Measurements from ENCODE around the gene OTULINL. TPM values are rescaled to one million over a fixed set of nuclear protein-coding genes. Genes with fewer than 3 reads are reported as not detected.

Gene OTULINL
- total RNA-seq, 1 donor from 2014 or later = 0.21 TPM

DNA sequence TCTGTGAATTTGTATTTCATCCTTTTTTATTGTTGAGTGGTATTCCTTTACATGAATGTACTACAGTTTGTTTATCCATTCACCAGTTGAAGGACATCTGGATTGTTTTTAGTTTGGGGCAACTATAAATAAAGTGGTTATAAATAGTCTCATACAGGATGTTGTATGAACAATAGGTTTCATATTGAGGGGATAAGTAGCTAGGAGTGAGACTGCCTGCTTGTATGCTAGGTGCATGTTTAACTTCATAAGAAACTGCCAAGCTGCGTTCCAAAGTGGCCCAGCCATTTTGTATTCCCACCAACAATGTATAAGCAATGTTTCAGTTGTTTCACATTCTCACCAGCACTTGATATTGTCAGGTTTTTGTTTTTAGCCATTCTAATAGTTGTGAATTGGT lies 21.5 kb downstream of the OTULINL start:
- Histone ChIP-seq H3K27ac (no peak overlapping the region), H3K9me3 (no peaks in the 10 kb centered on the region), H3K4me3 (no peak overlapping the region), H3K4me1 (no peaks in the 10 kb centered on the region), H3K36me3 (no peaks in the 10 kb centered on the region), H3K27me3 (no peaks in the 10 kb centered on the region)
- intact Hi-C loops (cut with DNase I) = no loop called here
- TF ChIP-seq, protein P1, sequence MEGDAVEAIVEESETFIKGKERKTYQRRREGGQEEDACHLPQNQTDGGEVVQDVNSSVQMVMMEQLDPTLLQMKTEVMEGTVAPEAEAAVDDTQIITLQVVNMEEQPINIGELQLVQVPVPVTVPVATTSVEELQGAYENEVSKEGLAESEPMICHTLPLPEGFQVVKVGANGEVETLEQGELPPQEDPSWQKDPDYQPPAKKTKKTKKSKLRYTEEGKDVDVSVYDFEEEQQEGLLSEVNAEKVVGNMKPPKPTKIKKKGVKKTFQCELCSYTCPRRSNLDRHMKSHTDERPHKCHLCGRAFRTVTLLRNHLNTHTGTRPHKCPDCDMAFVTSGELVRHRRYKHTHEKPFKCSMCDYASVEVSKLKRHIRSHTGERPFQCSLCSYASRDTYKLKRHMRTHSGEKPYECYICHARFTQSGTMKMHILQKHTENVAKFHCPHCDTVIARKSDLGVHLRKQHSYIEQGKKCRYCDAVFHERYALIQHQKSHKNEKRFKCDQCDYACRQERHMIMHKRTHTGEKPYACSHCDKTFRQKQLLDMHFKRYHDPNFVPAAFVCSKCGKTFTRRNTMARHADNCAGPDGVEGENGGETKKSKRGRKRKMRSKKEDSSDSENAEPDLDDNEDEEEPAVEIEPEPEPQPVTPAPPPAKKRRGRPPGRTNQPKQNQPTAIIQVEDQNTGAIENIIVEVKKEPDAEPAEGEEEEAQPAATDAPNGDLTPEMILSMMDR (IDR thresholded peaks at IDR 0.05) = no peak
- no peak for DNase-seq (ENCODE audit: low spot score in 2 of 2)

DNA sequence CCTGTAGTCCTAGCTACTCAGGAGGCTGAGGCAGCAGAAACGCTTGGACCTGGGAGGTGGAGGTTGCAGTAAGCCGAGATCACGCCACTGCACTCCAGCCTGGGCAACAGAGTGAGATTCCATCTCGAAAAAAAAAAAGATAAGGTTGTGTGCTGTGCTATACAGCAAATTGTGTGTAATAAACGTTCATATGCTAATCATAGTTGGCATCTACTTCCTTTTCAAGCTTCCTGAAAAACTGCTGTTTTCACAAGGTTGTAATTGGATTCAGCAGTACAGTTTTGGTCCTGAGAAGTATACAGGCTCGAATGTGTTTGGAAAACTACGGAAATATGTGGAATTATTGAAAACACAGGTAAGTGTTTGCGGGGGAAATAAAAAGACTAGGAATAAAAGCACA lies 25.5 kb downstream of the OTULINL start:
- DNase-seq (ENCODE audit: low spot score in 2 of 2) = no peak
- no peaks in the 10 kb centered on the region for H3K36me3 ChIP-seq
- intact Hi-C loops (cut with DNase I) = no loop called here

DNA sequence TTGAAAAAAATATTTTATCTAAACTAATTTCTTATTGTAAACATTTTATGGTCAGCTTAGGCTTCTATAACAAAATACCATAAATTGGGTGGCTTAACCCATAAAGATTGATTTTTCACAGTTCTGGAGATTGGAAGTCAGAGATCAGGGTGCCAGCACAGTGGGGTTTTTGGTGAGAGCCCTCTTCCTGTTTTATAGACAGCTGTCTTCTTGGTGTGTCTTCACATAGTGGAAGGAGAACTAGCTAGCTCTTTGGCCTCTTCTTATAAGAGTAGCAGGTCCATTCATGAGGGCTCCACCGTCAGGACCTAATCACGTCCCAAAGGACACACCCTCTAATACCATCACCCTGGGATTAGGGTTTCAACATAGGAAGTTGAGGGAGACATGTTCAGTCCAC lies 26.6 kb downstream of the OTULINL start:
- intact Hi-C loops (cut with DNase I) = no loop called here

More for the DNA sequence above, 25.5 kb downstream of the OTULINL start:
- Histone ChIP-seq H3K4me1 (no peaks in the 10 kb centered on the region), H3K9me3 (no peaks in the 10 kb centered on the region), H3K27ac (no peak overlapping the region), H3K4me3 (no peak overlapping the region), H3K27me3 (no peaks in the 10 kb centered on the region)
- TF ChIP-seq, protein P1 (IDR thresholded peaks at IDR 0.05) = no peak

DNA sequence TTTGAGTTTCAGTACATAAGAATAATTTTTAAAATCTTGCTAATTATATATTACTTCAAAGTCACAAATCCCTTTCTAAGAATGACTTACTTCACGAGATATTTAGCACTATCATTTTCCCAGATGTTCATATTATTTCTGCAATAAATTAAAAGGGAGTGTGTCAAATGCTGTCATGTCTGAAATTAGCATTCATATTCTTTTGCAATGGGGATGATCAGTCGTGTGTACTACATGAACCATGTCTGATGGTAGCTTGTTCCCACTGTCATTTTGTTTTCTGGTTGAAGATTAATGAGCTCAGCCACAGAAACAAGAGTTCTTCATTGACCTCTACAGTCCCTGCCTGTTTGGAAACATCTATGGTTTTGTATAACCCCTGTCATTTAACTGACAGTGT lies 30.1 kb downstream of the OTULINL start:
- no peak for DNase-seq (ENCODE audit: low spot score in 2 of 2)
- Histone ChIP-seq H3K9me3 (no peaks in the 10 kb centered on the region), H3K27ac (no peak overlapping the region), H3K4me1 (no peaks in the 10 kb centered on the region), H3K27me3 (no peaks in the 10 kb centered on the region), H3K4me3 (no peak overlapping the region), H3K36me3 (no peaks in the 10 kb centered on the region)
- intact Hi-C loops (cut with DNase I) = no loop called here
- TF ChIP-seq, protein P1 (IDR thresholded peaks at IDR 0.05) = no peak

More for the DNA sequence above, 26.6 kb downstream of the OTULINL start:
- Histone ChIP-seq H3K4me3 (no peak overlapping the region), H3K27me3 (no peaks in the 10 kb centered on the region), H3K9me3 (no peaks in the 10 kb centered on the region), H3K4me1 (no peaks in the 10 kb centered on the region), H3K27ac (no peak overlapping the region), H3K36me3 (no peaks in the 10 kb centered on the region)
- TF ChIP-seq, protein P1 (IDR thresholded peaks at IDR 0.05) = no peak
- no peak for DNase-seq (ENCODE audit: low spot score in 2 of 2)

DNA sequence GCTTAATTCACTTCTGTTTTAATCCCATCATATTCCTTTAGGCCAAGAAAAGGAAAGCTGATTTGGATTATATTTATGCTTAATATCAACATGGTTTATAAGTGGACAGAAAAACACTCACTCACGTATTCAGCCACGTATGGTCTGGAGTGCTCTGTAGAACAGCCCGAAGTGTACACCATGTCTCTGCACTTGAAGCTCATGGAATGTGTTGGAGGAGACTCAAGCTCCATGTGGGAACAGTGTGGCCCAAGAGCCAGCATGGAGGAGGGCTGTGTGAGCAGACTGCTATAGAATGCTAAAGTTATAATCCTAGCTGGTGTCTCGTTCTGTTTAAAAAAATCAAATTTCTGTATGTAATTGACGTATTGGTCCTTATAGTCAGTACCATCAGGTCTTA lies 32.9 kb downstream of the OTULINL start:
- H3K4me3 ChIP-seq = no peak overlapping the region
- H3K27me3 ChIP-seq = no peaks in the 10 kb centered on the region
- intact Hi-C loops (cut with DNase I) = no loop called here
- TF ChIP-seq, protein P1 (IDR thresholded peaks at IDR 0.05) = no peak
- H3K9me3 ChIP-seq = no peaks in the 10 kb centered on the region
- H3K4me1 ChIP-seq = no peaks in the 10 kb centered on the region
- H3K27ac ChIP-seq = no peak overlapping the region
- H3K36me3 ChIP-seq = no peaks in the 10 kb centered on the region
- DNase-seq (ENCODE audit: low spot score in 2 of 2) = no peak

DNA sequence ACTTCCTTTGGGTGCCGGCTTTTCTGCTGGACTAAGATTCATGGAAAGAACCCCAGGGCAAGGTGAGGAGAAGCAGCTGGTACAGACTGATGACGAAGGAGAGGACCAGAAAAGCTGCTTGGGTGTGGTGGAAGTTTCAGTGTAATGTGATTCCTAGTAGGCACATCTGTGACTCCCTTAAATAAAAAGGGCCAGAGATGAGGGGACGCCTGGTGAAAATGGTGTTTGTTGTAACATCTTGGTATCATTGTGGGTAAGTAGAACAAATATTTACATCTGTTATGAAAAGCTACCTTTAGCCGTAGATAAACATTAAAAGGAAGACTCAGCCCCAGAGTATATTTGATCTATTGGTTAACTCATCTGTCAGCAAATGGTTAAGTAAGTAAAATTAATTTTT lies 33.8 kb downstream of the OTULINL start:
- Histone ChIP-seq H3K27me3 (no peaks in the 10 kb centered on the region), H3K4me3 (no peak overlapping the region), H3K9me3 (no peaks in the 10 kb centered on the region), H3K4me1 (no peaks in the 10 kb centered on the region), H3K27ac (no peak overlapping the region), H3K36me3 (no peaks in the 10 kb centered on the region)
- TF ChIP-seq, protein P1 (IDR thresholded peaks at IDR 0.05) = no peak
- intact Hi-C loops (cut with DNase I) = no loop called here
- no peak for DNase-seq (ENCODE audit: low spot score in 2 of 2)

Measured in ascending aorta (tissue), 2 donors.